ENCODE measurements around the gene PPIL6.

- TF ChIP-seq POLR2AphosphoS5 (IDR thresholded peaks at IDR 0.05; ENCODE audit: low read depth, low read length) (no peak), POLR2A (IDR thresholded peaks at IDR 0.05; ENCODE audit: low read depth, low read length) (no peak), TAF1 (IDR thresholded peaks at IDR 0.05; ENCODE audit: borderline replicate concordance, low read depth, low read length) (no peak)
Measured at GRCh38 chr6:109457562-109457996, 17.2 kb upstream of the PPIL6 start.

Data from GM12892 (cell line).